CD14-positive monocyte (primary cell): Measurements from ENCODE around the gene BOD1. TPM values are rescaled to one million over a fixed set of nuclear protein-coding genes. Genes with fewer than 3 reads are reported as not detected.

Source experiments
- DNase-seq, 3 donors: peaks; one replicate each; pipeline ENCODE4 v3.0.0-alpha.2; 2011 to 2022
- H2AFZ ChIP-seq: 2 replicates; pipeline ENCODE4 v1.6.0; 2012; ENCODE audit warnings: mild to moderate bottlenecking, low read depth, low read length, inconsistent platforms; ENCODE audit not compliant: insufficient read depth, poor library complexity, severe bottlenecking
- H3K27ac ChIP-seq, 2 donors: 1 replicate in 1 of 2; 2 replicates in 1 of 2; pipeline ENCODE4 v1.5.1; 2012 to 2013; ENCODE audit warnings: low read length in 2 of 2, control low read depth in 1 of 2, inconsistent platforms in 1 of 2, low read depth in 1 of 2, mild to moderate bottlenecking in 1 of 2
- H3K27me3 ChIP-seq, 2 donors: one replicate each; pipeline versions ENCODE4 v1.6.0 to v1.6.1; 2011 to 2013; ENCODE audit warnings: low read length in 2 of 2; ENCODE audit not compliant: control insufficient read depth in 2 of 2, insufficient read depth in 2 of 2
- H3K36me3 ChIP-seq, 2 donors: replicated peaks in 1 of 2; 1 replicate in 1 of 2; 2 replicates in 1 of 2; pipeline versions ENCODE4 v1.5.1 to v1.6.1; 2012 to 2013; ENCODE audit warnings: low read length in 2 of 2, control low read depth in 1 of 2, inconsistent platforms in 1 of 2, mild to moderate bottlenecking in 1 of 2; ENCODE audit not compliant: insufficient read depth in 2 of 2, control insufficient read depth in 1 of 2
- H3K4me1 ChIP-seq, 2 donors: 1 replicate in 1 of 2; 2 replicates in 1 of 2; pipeline versions ENCODE4 v1.5.1 to v1.6.1; 2012 to 2013; ENCODE audit warnings: low read length in 2 of 2, control low read depth in 1 of 2, inconsistent platforms in 1 of 2, mild to moderate bottlenecking in 1 of 2, moderate library complexity in 1 of 2; ENCODE audit not compliant: insufficient read depth in 2 of 2, control insufficient read depth in 1 of 2
- H3K4me2 ChIP-seq: replicated peaks from 2 replicates; pipeline ENCODE3; 2012; ENCODE audit warnings: low read length, moderate library complexity, mild to moderate bottlenecking; ENCODE audit not compliant: poor library complexity, severe bottlenecking; ENCODE audit errors: extremely low read depth
- H3K4me3 ChIP-seq, 3 experiments: fragments of 200-600 bp in 1 of 3; sonication (generic) in 1 of 3; replicated peaks in 1 of 3; 1 replicate in 2 of 3; 2 replicates in 1 of 3; pipeline ENCODE4 v1.5.1; 2011 to 2013; ENCODE audit warnings: low read length in 3 of 3, mild to moderate bottlenecking in 3 of 3, control low read depth in 2 of 3, low read depth in 2 of 3, inconsistent platforms in 1 of 3, moderate library complexity in 1 of 3
- H3K79me2 ChIP-seq: 2 replicates; pipeline ENCODE4 v1.6.0; 2012; ENCODE audit warnings: mild to moderate bottlenecking, control low read depth, inconsistent platforms, low read length, moderate library complexity; ENCODE audit not compliant: insufficient read depth
- H3K9ac ChIP-seq: 2 replicates; pipeline ENCODE4 v1.6.0; 2017; ENCODE audit warnings: low read length, mild to moderate bottlenecking; ENCODE audit not compliant: insufficient read depth, poor library complexity, severe bottlenecking
- H3K9me3 ChIP-seq, 2 donors: replicated peaks in 1 of 2; 1 replicate in 1 of 2; 2 replicates in 1 of 2; pipeline versions ENCODE4 v1.5.1 to v1.6.1; 2012 to 2013; ENCODE audit warnings: low read length in 2 of 2, control low read depth in 1 of 2; ENCODE audit not compliant: control insufficient read depth in 1 of 2, insufficient read depth in 1 of 2
- H4K20me1 ChIP-seq: 2 replicates; pipeline ENCODE4 v1.6.0; 2012; ENCODE audit warnings: mild to moderate bottlenecking, low read length, control low read depth, moderate library complexity; ENCODE audit not compliant: insufficient read depth
- H3K27ac Mint-ChIP-seq, 7 donors: one replicate each; pipeline ENCODE4 v1.8.0; 2020; ENCODE audit warnings: mild to moderate bottlenecking in 7 of 7, mixed read lengths in 7 of 7, moderate library complexity in 6 of 7, inconsistent platforms in 2 of 7
- H3K27me3 Mint-ChIP-seq, 3 donors: one replicate each; pipeline ENCODE4 v1.8.0; 2021 to 2022; ENCODE audit warnings: low read depth in 3 of 3, mild to moderate bottlenecking in 3 of 3, mixed read lengths in 3 of 3, moderate library complexity in 3 of 3, inconsistent platforms in 1 of 3
- H3K36me3 Mint-ChIP-seq, 2 donors: one replicate each; pipeline ENCODE4 v1.8.0; 2020; ENCODE audit warnings: mixed read lengths in 2 of 2, inconsistent platforms in 1 of 2, mild to moderate bottlenecking in 1 of 2
- H3K4me1 Mint-ChIP-seq: one replicate; pipeline ENCODE4 v1.8.0; 2020; ENCODE audit warnings: mild to moderate bottlenecking, mixed read lengths
- H3K4me3 Mint-ChIP-seq, 2 donors: one replicate each; pipeline ENCODE4 v1.8.0; 2020; ENCODE audit warnings: mild to moderate bottlenecking in 2 of 2, mixed read lengths in 2 of 2, moderate library complexity in 1 of 2
- H3K9me3 Mint-ChIP-seq, 7 donors: one replicate each; pipeline ENCODE4 v1.8.0; 2020 to 2022; ENCODE audit warnings: mixed read lengths in 7 of 7, mild to moderate bottlenecking in 6 of 7, moderate library complexity in 6 of 7, inconsistent platforms in 2 of 7
- CTCF ChIP-seq: fragments of 200-600 bp; IDR thresholded peaks from one replicate; pipeline ENCODE4 v1.8.0; 2022; ENCODE audit warnings: antibody characterized with exemption, mild to moderate bottlenecking
- WGBS: methylation state at CpG from one replicate; pipeline ENCODE4 v1.1.5; 2013; ENCODE audit warnings: missing lambda C conversion rate; ENCODE audit not compliant: insufficient coverage; 5-methylcytosine and 5-hydroxymethylcytosine counted together
- intact Hi-C, 2 donors: fragments of 100-400 bp; cut with micrococcal nuclease; formaldehyde crosslinking; loops; one replicate each; pipeline versions ENCODE4 v1.15.0 to v1.15.1; 2023
- polyA plus RNA-seq, 3 donors: library from polyadenylated mRNA; depleted of rRNA in 1 of 3; unstranded in 2 of 3; stranded (reverse) in 1 of 3; fragments of 300-500 nt in 2 of 3; fragments of >200 nt in 1 of 3; fragmentation: Illumina TruSeq in 2 of 3; gene quantifications; 1 replicate in 2 of 3; 2 replicates in 1 of 3; pipeline ENCODE4 v1.2.3, GENCODE V29; 2012 to 2021

BOD1 gene
- polyA plus RNA-seq, 3 donors, result 4.5 to 11.3 (median 5.8) TPM

- H3K9me3 ChIP-seq, result no peaks in the 10 kb centered on the region
- Mint-ChIP-seq H3K4me1 (peaks cover 10% of the 10 kb centered on the region), H3K27ac (peak overlapping the region in 1 of 7 donors; percentile 72), H3K4me3 (no peak overlapping the region), H3K27me3 (peaks cover 3 to 13% (median 4%) of the 10 kb centered on the region in 3 donors), H3K9me3 (peaks cover 0 to 4% (median under 1%) of the 10 kb centered on the region in 7 donors), H3K36me3 (no peaks in the 10 kb centered on the region)
- H3K27me3 ChIP-seq, result no peaks in the 10 kb centered on the region
- no peaks in the 10 kb centered on the region for H3K79me2 ChIP-seq
- H3K27ac ChIP-seq, result no peak overlapping the region
- intact Hi-C loops, result no loop called here
- H3K36me3 ChIP-seq, result no peaks in the 10 kb centered on the region
- no peaks in the 10 kb centered on the region for H4K20me1 ChIP-seq
- H3K4me3 ChIP-seq, result no peak overlapping the region
- 91% methylated on average over 10 of the region's 10 CpGs for WGBS
- H2AFZ ChIP-seq, result no peak overlapping the region
- no peaks in the 10 kb centered on the region for H3K4me1 ChIP-seq
- no peak for DNase-seq
- H3K9ac ChIP-seq, result no peak overlapping the region
- H3K4me2 ChIP-seq, result no peak overlapping the region
- TF ChIP-seq CTCF, result no peak
These were observed 29.6 kb upstream of the BOD1 start for GRCh38 chr5:173645890-173646574.

- H2AFZ ChIP-seq, result no peak overlapping the region
- no peak overlapping the region for H3K4me3 ChIP-seq
- H3K27me3 Mint-ChIP-seq, result peaks cover 0 to 9% (median 3%) of the 10 kb centered on the region in 3 donors
- H3K4me1 ChIP-seq, result no peaks in the 10 kb centered on the region
- WGBS, result 79% methylated on average over 3 of the region's 5 CpGs
- H3K9me3 Mint-ChIP-seq, result peaks cover 0 to 2% (median 0%) of the 10 kb centered on the region in 7 donors
- no peak for TF ChIP-seq CTCF
- no peaks in the 10 kb centered on the region for H3K9me3 ChIP-seq
- H3K27ac ChIP-seq, result no peak overlapping the region
- intact Hi-C loops, result no loop called here
- H3K36me3 Mint-ChIP-seq, result no peaks in the 10 kb centered on the region
- H3K27ac Mint-ChIP-seq, result peak overlapping the region in 1 of 7 donors; percentile 3
- DNase-seq, result no peak
- no peak overlapping the region for H3K4me3 Mint-ChIP-seq
- H3K79me2 ChIP-seq, result no peaks in the 10 kb centered on the region
- H3K9ac ChIP-seq, result no peak overlapping the region
- H4K20me1 ChIP-seq, result no peaks in the 10 kb centered on the region
- H3K4me2 ChIP-seq, result no peak overlapping the region
- no peaks in the 10 kb centered on the region for H3K36me3 ChIP-seq
- no peaks in the 10 kb centered on the region for H3K27me3 ChIP-seq
- H3K4me1 Mint-ChIP-seq, result peaks cover 10% of the 10 kb centered on the region
These were observed 29.0 kb upstream of the BOD1 start for GRCh38 chr5:173645437-173645807.
